Airway epithelial cell (primary cell): ENCODE measurements around the gene EFNA1. TPM values are rescaled to one million over a fixed set of nuclear protein-coding genes. Genes with fewer than 3 reads are reported as not detected.

Experiments
- total RNA-seq: library from RNA; depleted of rRNA; stranded (reverse); fragments of >200 nt; gene quantifications from 2 replicates; pipeline ENCODE4 v1.2.3, GENCODE V29; 2015

Gene EFNA1, protein sequence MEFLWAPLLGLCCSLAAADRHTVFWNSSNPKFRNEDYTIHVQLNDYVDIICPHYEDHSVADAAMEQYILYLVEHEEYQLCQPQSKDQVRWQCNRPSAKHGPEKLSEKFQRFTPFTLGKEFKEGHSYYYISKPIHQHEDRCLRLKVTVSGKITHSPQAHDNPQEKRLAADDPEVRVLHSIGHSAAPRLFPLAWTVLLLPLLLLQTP
- 26.1 and 41.9 TPM in 2 replicates for total RNA-seq

DNA sequence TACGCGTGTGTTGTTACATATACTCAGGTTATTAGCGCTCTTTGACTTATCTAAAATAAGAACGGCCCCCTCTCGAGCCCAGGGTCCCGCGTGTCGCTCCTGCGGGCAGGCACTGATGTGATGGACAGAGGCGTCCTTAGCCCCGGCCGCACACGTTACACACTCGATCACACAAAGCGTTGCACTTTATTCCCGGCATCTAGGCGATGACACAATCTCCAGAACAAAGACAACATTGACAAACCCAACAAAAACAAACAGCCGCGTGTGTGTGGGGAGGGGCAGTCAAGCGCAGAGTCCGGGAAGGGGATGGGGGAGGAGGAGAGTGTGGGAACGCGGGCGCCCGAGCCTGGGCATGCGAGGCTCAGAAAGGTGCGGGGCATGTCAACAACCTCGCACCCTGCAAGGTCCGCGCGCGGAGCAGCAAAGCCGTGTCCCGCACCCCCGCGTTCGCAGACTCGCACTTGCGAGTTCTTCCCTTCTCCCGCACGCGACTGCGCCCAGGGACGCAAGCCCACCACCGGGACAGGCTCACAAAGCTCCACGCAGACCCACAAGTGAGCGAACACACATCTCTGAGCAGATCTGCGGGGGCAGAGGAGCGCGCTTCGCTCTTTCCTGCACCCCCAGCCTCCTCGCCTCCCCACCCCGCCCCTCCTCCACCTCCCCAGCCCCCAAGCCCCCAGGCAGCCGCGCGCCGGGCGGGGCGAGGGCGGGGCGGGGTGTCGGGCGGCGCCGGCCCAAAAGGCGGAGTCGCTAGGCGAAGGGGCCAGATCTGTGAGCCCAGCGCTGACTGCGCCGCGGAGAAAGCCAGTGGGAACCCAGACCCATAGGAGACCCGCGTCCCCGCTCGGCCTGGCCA is at the start of gene EFNA1:
Gene EFNA1, plus strand, starts transcription at position 772 of the 862 bp plus-strand sequence. CDS start 102 bp downstream, outside the sequence.

GRCh38 chr1:155078469-155079209 is 49.0 kb upstream of the EFNA1 start, which contains the start of gene EFNA3:
EFNA3 (plus strand) TSS chr1:155078837; CDS start chr1:155078942, 105 bp downstream.

GRCh38 chr1:155135415-155136028 is 7.8 kb downstream of the EFNA1 start, which contains the start of gene SLC50A1:
SLC50A1 (plus strand) TSS chr1:155135852; CDS start chr1:155135912, 60 bp downstream.

GRCh38 chr1:155139895-155140629 is 12.4 kb downstream of the EFNA1 start, which contains the start of gene DPM3:
DPM3 (minus strand) TSS chr1:155140531; CDS start chr1:155140240, 291 bp downstream.

GRCh38 chr1:155172732-155173477 is 45.2 kb downstream of the EFNA1 start, which contains the start of gene KRTCAP2:
KRTCAP2 (minus strand) TSS chr1:155173304; CDS start chr1:155173224, 80 bp downstream.

DNA sequence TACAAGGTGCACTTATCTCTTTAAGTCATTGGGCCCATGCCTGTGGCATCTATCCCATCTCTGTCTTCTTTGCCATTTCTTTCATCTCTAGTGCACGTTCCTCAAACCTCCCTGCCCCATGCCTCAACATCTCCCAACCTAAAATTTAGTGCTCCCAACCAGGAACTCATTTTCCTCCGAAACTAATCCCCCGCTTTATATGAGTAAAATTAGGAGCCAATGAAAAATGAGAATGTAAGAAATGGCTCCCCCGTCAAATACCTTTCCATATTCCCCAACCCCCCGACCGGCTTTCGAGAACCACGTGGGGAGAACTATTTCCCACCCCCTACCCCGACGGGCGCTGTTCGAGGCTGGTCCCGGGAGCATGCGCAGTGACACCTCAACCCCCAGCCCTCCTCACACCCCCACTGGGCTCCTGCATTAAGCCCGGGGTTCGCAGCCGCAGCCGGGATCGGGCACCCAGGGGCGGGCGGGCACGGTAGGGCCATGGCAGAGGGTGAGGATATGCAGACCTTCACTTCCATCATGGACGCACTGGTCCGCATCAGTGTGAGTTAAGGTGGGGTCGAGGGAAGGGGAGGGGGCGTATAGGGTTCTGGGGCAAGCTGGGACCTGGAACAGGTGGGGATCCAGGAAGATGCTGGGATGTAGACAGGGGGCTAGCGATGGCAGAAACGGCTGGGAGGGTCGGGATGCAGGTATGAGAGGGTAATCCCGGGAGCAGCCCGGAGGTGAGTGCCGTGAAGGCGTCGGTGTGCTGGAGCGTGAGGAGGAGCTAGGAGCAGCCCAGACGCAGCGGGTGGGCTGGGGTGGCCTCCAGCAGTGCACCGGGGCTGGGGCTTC is 46.0 kb downstream of the EFNA1 start, which contains the start of gene TRIM46:
Gene TRIM46, plus strand, starts transcription at position 372 of the 846 bp plus-strand sequence. Its CDS starts 118 bp downstream, at position 490.

Other genes starting within 250 kb of the EFNA1 start
- gene PMVK, start 191.2 kb upstream of the EFNA1 start, total RNA-seq = 13.7 and 14.2 TPM in 2 replicates
- gene PBXIP1, start 171.8 kb upstream of the EFNA1 start, total RNA-seq = 27.4 and 28.8 TPM in 2 replicates
- gene PYGO2, start 166.1 kb upstream of the EFNA1 start, total RNA-seq = 15.3 and 24.6 TPM in 2 replicates
- 256 and 325 TPM in 2 replicates for gene SHC1, start 157.1 kb upstream of the EFNA1 start, total RNA-seq
- gene CKS1B, start 153.2 kb upstream of the EFNA1 start, total RNA-seq = 208 and 242 TPM in 2 replicates
- gene FLAD1, start 144.5 kb upstream of the EFNA1 start, total RNA-seq = 32.0 and 42.0 TPM in 2 replicates
- gene LENEP, start 134.3 kb upstream of the EFNA1 start, total RNA-seq = 0.92 TPM in 1 of 2 replicates, not detected in the other
- gene ZBTB7B, start 125.1 kb upstream of the EFNA1 start, total RNA-seq = 67.2 and 89.0 TPM in 2 replicates
- 0.07 TPM in 1 of 2 replicates, not detected in the other for gene DCST2, start 94.1 kb upstream of the EFNA1 start, total RNA-seq
- not detected in 2 replicates for gene DCST1, start 94.1 kb upstream of the EFNA1 start, total RNA-seq
- 296 and 381 TPM in 2 replicates for gene ADAM15, start 76.6 kb upstream of the EFNA1 start, total RNA-seq
- 25.0 and 26.7 TPM in 2 replicates for gene EFNA4, start 64.1 kb upstream of the EFNA1 start, total RNA-seq
- 20.9 and 33.1 TPM in 2 replicates for gene EFNA3, start 49.0 kb upstream of the EFNA1 start, total RNA-seq
- gene SLC50A1, start 8.0 kb downstream of the EFNA1 start, total RNA-seq = 46.4 and 54.8 TPM in 2 replicates
- 32.6 and 44.4 TPM in 2 replicates for gene DPM3, start 12.7 kb downstream of the EFNA1 start, total RNA-seq
- gene KRTCAP2, start 45.4 kb downstream of the EFNA1 start, total RNA-seq = 88.1 and 130 TPM in 2 replicates
- 1.8 and 3.0 TPM in 2 replicates for gene TRIM46, start 46.0 kb downstream of the EFNA1 start, total RNA-seq
- 4.8 and 8.2 TPM in 2 replicates for gene THBS3, start 80.0 kb downstream of the EFNA1 start, total RNA-seq
- gene MTX1, start 80.8 kb downstream of the EFNA1 start, total RNA-seq = 72.9 and 101 TPM in 2 replicates
- gene ENTREP3, start 127.6 kb downstream of the EFNA1 start, total RNA-seq = 20.9 and 28.0 TPM in 2 replicates
- 48.8 and 83.8 TPM in 2 replicates for gene SCAMP3, start 134.5 kb downstream of the EFNA1 start, total RNA-seq
- 21.6 and 32.8 TPM in 2 replicates for gene CLK2, start 145.6 kb downstream of the EFNA1 start, total RNA-seq
- 0.28 and 1.3 TPM in 2 replicates for gene HCN3, start 149.6 kb downstream of the EFNA1 start, total RNA-seq
- gene PKLR, start 173.6 kb downstream of the EFNA1 start, total RNA-seq = 0.28 TPM in 1 of 2 replicates, not detected in the other
- gene FDPS, start 181.0 kb downstream of the EFNA1 start, total RNA-seq = 420 and 512 TPM in 2 replicates
- gene RUSC1, start 193.0 kb downstream of the EFNA1 start, total RNA-seq = 39.1 and 41.8 TPM in 2 replicates